K562 (cell line): ENCODE results near the gene IL1RL2.

Experiments
- BDP1 ChIP-seq: IDR thresholded peaks from 3 replicates; pipeline ENCODE4 v1.6.1; 2011; ENCODE audit not compliant: insufficient read length, insufficient read depth
- BRF2 ChIP-seq: IDR thresholded peaks from 3 replicates; pipeline ENCODE4 v1.6.1; 2011; ENCODE audit warnings: borderline replicate concordance, mild to moderate bottlenecking; ENCODE audit not compliant: insufficient read length, insufficient read depth
- CBFB ChIP-seq: sonication (generic); formaldehyde crosslinking; IDR thresholded peaks from 2 replicates; pipeline ENCODE4 v1.4.0; 2020; ENCODE audit warnings: mild to moderate bottlenecking, missing genetic modification reagents
- CTCF ChIP-seq, 3 experiments: IDR thresholded peaks in 2 of 3; conservative IDR thresholded peaks in 1 of 3; 2 replicates each; pipeline ENCODE4 v1.5.1; 2011 to 2012; ENCODE audit warnings: low read length in 3 of 3, mild to moderate bottlenecking in 3 of 3, control low read depth in 2 of 3, improper control_type of control experiment in 1 of 3, inconsistent platforms in 1 of 3, low read depth in 1 of 3, mixed read lengths in 1 of 3, moderate library complexity in 1 of 3; ENCODE audit not compliant: insufficient read depth in 2 of 3
- POLR2A ChIP-seq: fragments of 450-650 bp; conservative IDR thresholded peaks from 2 replicates; pipeline ENCODE4 v1.6.1; 2016
- SREBF2 ChIP-seq: sonication (generic); formaldehyde crosslinking; IDR thresholded peaks from 2 replicates; pipeline ENCODE4 v1.4.0; 2020; ENCODE audit warnings: mild to moderate bottlenecking, missing genetic modification reagents
- STAT6 ChIP-seq: sonication (generic); formaldehyde crosslinking; IDR thresholded peaks from 2 replicates; pipeline ENCODE4 v1.8.1; 2023; ENCODE audit warnings: mild to moderate bottlenecking, missing genetic modification reagents
- ZNF277 ChIP-seq: fragments of 250-450 bp; sonication (Bioruptor Pico); IDR thresholded peaks from 2 replicates; pipeline ENCODE4 v1.8.0; 2022; ENCODE audit warnings: inconsistent platforms, mild to moderate bottlenecking, moderate library complexity, borderline replicate concordance

- no peak for TF ChIP-seq ZNF277 (CRISPR knock-in tag)
- no peak for TF ChIP-seq CBFB (CRISPR knock-in tag)
- no peak for TF ChIP-seq SREBF2 (CRISPR knock-in tag)
- TF ChIP-seq POLR2A: no peak
- no peak for TF ChIP-seq CTCF (IDR thresholded peaks at IDR 0.05 in 2 of 3, conservative IDR thresholded peaks at IDR 0.05 in 1 of 3; ENCODE audit: insufficient read depth in 2 of 3, low read depth in 1 of 3, low read length in 3 of 3)
- no peak for TF ChIP-seq BRF2
- no peak for TF ChIP-seq STAT6 (CRISPR knock-in tag)
- TF ChIP-seq BDP1: no peak
These were observed 20.0 kb downstream of the IL1RL2 start for GRCh38 chr2:102206666-102207341.
